ENCODE results near the gene WDFY2.

Gene WDFY2

GRCh38 chr13:51745243-51745642 is 161.0 kb downstream of the WDFY2 start:
- Mint-ChIP-seq H3K27me3 (ENCODE audit: low read depth) (no peaks in the 10 kb centered on the region), H3K36me3 (ENCODE audit: low read depth) (peaks cover 31% of the 10 kb centered on the region), H3K27ac (no peak overlapping the region), H3K4me1 (peaks cover 23% of the 10 kb centered on the region), H3K4me3 (no peak overlapping the region), H3K9me3 (peaks cover 3% of the 10 kb centered on the region)
- no peak for TF ChIP-seq CTCF (IDR thresholded peaks at IDR 0.05; ENCODE audit: unreplicated experiment in 3 of 3)

GRCh38 chr13:51746802-51747201 is 162.5 kb downstream of the WDFY2 start:
- Mint-ChIP-seq H3K4me1 (peaks cover 12% of the 10 kb centered on the region), H3K9me3 (peaks cover 3% of the 10 kb centered on the region), H3K27me3 (ENCODE audit: low read depth) (no peaks in the 10 kb centered on the region), H3K4me3 (no peak overlapping the region), H3K36me3 (ENCODE audit: low read depth) (peaks cover 34% of the 10 kb centered on the region), H3K27ac (no peak overlapping the region)
- TF ChIP-seq CTCF (IDR thresholded peaks at IDR 0.05; ENCODE audit: unreplicated experiment in 3 of 3): no peak

- H3K9me3 Mint-ChIP-seq: peaks cover 3% of the 10 kb centered on the region
- no peak for TF ChIP-seq CTCF (IDR thresholded peaks at IDR 0.05; ENCODE audit: unreplicated experiment in 3 of 3)
- H3K27me3 Mint-ChIP-seq (ENCODE audit: low read depth): no peaks in the 10 kb centered on the region
- H3K27ac Mint-ChIP-seq: no peak overlapping the region
- H3K4me3 Mint-ChIP-seq: no peak overlapping the region
- H3K36me3 Mint-ChIP-seq (ENCODE audit: low read depth): peaks cover 43% of the 10 kb centered on the region
- H3K4me1 Mint-ChIP-seq: peaks cover 2% of the 10 kb centered on the region
Observed at GRCh38 chr13:51747438-51748434, 163.5 kb downstream of the WDFY2 start.

- Mint-ChIP-seq H3K27ac (no peak overlapping the region), H3K27me3 (ENCODE audit: low read depth) (no peaks in the 10 kb centered on the region), H3K4me1 (peaks cover 5% of the 10 kb centered on the region), H3K36me3 (ENCODE audit: low read depth) (peaks cover 68% of the 10 kb centered on the region), H3K9me3 (no peaks in the 10 kb centered on the region), H3K4me3 (no peak overlapping the region)
- TF ChIP-seq CTCF (IDR thresholded peaks at IDR 0.05; ENCODE audit: unreplicated experiment in 3 of 3): no peak
Observed at GRCh38 chr13:51756651-51757050, 172.4 kb downstream of the WDFY2 start.

- Mint-ChIP-seq H3K4me1 (peaks cover 21% of the 10 kb centered on the region), H3K9me3 (no peaks in the 10 kb centered on the region), H3K4me3 (no peak overlapping the region), H3K36me3 (ENCODE audit: low read depth) (peaks cover 63% of the 10 kb centered on the region), H3K27me3 (ENCODE audit: low read depth) (no peaks in the 10 kb centered on the region), H3K27ac (no peak overlapping the region)
- TF ChIP-seq CTCF (IDR thresholded peaks at IDR 0.05; ENCODE audit: unreplicated experiment in 3 of 3): no peak
Observed at GRCh38 chr13:51758691-51759090, 174.4 kb downstream of the WDFY2 start.

GRCh38 chr13:51759240-51759639 is 175.0 kb downstream of the WDFY2 start:
- Mint-ChIP-seq H3K4me1 (peaks cover 25% of the 10 kb centered on the region), H3K36me3 (ENCODE audit: low read depth) (peaks cover 59% of the 10 kb centered on the region), H3K9me3 (no peaks in the 10 kb centered on the region), H3K27me3 (ENCODE audit: low read depth) (peaks cover 3% of the 10 kb centered on the region), H3K4me3 (no peak overlapping the region), H3K27ac (no peak overlapping the region)
- no peak for TF ChIP-seq CTCF (IDR thresholded peaks at IDR 0.05; ENCODE audit: unreplicated experiment in 3 of 3)

Measured in nephron (organoid).